Naive thymus-derived CD4-positive, alpha-beta T cell (primary cell): ENCODE data around the gene SSPN. TPM values are rescaled to one million over a fixed set of nuclear protein-coding genes. Genes with fewer than 3 reads are reported as not detected.
"Not testable (repeated sequence)": the region's sequence is repeated elsewhere in the genome, so short reads cannot be mapped to it uniquely, and the experiment has no call there.

Source experiments
- ATAC-seq: fragments of 150-1000 bp; cut with Tn5 transposase; 2 replicates; pipeline ENCODE4 v1.10.0; 2021; ENCODE audit warnings: mild to moderate bottlenecking, moderate library complexity
- CTCF ChIA-PET: fragments of 350-600 bp; sonication (Branson Sonifier 250); formaldehyde crosslinking; loops from one replicate; lab custom pipeline; 2021; ENCODE audit warnings: antibody characterized with exemption; lab: Charles Lee
- POLR2A ChIA-PET: fragments of 350-600 bp; sonication (Branson Sonifier 250); formaldehyde crosslinking; loops from one replicate; lab custom pipeline; 2021; ENCODE audit warnings: antibody characterized with exemption, inconsistent platforms; lab: Charles Lee
- DNase-seq, 9 donors: peaks; one replicate each; pipeline versions ENCODE4 v3.0.0 to v3.0.0-alpha.2; 2020 to 2022; ENCODE audit warnings: mixed read lengths in 1 of 9
- H3K27ac ChIP-seq: one replicate; pipeline ENCODE4 v1.7.0; 2013; ENCODE audit warnings: mild to moderate bottlenecking, low read depth, low read length, moderate library complexity
- H3K27me3 ChIP-seq, 2 donors: one replicate each; pipeline ENCODE4 v1.7.0; 2013; ENCODE audit warnings: low read length in 2 of 2, mild to moderate bottlenecking in 2 of 2, moderate library complexity in 2 of 2; ENCODE audit not compliant: control insufficient read depth in 2 of 2, insufficient read depth in 2 of 2
- H3K36me3 ChIP-seq, 3 experiments: 1 replicate in 2 of 3; 2 replicates in 1 of 3; pipeline ENCODE4 v1.7.0; 2013; ENCODE audit warnings: low read length in 3 of 3, mild to moderate bottlenecking in 3 of 3, moderate library complexity in 1 of 3; ENCODE audit not compliant: insufficient read depth in 3 of 3, control insufficient read depth in 2 of 3
- H3K4me1 ChIP-seq, 2 donors: one replicate each; pipeline ENCODE4 v1.7.0; 2013; ENCODE audit warnings: low read length in 2 of 2, mild to moderate bottlenecking in 2 of 2, moderate library complexity in 1 of 2; ENCODE audit not compliant: control insufficient read depth in 2 of 2, insufficient read depth in 2 of 2
- H3K4me3 ChIP-seq: 2 replicates; pipeline ENCODE4 v1.7.0; 2013; ENCODE audit warnings: mild to moderate bottlenecking, low read length
- H3K9me3 ChIP-seq, 3 experiments: 1 replicate in 2 of 3; 2 replicates in 1 of 3; pipeline ENCODE4 v1.7.0; 2013; ENCODE audit warnings: low read length in 3 of 3; ENCODE audit not compliant: control insufficient read depth in 2 of 3
- H3K27ac Mint-ChIP-seq, 9 donors: one replicate each; pipeline ENCODE4 v1.8.0; 2020 to 2022; ENCODE audit warnings: mixed read lengths in 9 of 9, mild to moderate bottlenecking in 8 of 9, moderate library complexity in 5 of 9, inconsistent platforms in 2 of 9
- H3K27me3 Mint-ChIP-seq, 5 donors: one replicate each; pipeline ENCODE4 v1.8.0; 2021 to 2022; ENCODE audit warnings: mixed read lengths in 5 of 5, mild to moderate bottlenecking in 1 of 5
- H3K36me3 Mint-ChIP-seq, 5 donors: one replicate each; pipeline ENCODE4 v1.8.0; 2020 to 2022; ENCODE audit warnings: mixed read lengths in 5 of 5, mild to moderate bottlenecking in 3 of 5, inconsistent platforms in 1 of 5
- H3K4me1 Mint-ChIP-seq, 7 donors: one replicate each; pipeline ENCODE4 v1.8.0; 2020 to 2022; ENCODE audit warnings: mixed read lengths in 7 of 7, mild to moderate bottlenecking in 3 of 7, inconsistent platforms in 1 of 7
- H3K4me3 Mint-ChIP-seq, 10 donors: one replicate each; pipeline ENCODE4 v1.8.0; 2020 to 2022; ENCODE audit warnings: mild to moderate bottlenecking in 10 of 10, mixed read lengths in 10 of 10, moderate library complexity in 6 of 10, inconsistent platforms in 2 of 10
- H3K9me3 Mint-ChIP-seq, 11 donors: one replicate each; pipeline ENCODE4 v1.8.0; 2020 to 2022; ENCODE audit warnings: mixed read lengths in 11 of 11, mild to moderate bottlenecking in 4 of 11, inconsistent platforms in 1 of 11, moderate library complexity in 1 of 11
- intact Hi-C, 2 donors: fragments of 100-400 bp; cut with micrococcal nuclease; formaldehyde crosslinking; loops; one replicate each; pipeline ENCODE4 v1.15.1; 2023
- polyA plus RNA-seq, 2 donors: library from polyadenylated mRNA; unstranded; fragments of 300-500 nt; fragmentation: Illumina TruSeq; gene quantifications; one replicate each; pipeline ENCODE4 v1.2.3, GENCODE V29; 2021
- total RNA-seq, 6 experiments: library from RNA in 5 of 6; stranded (reverse) in 5 of 6; gene quantifications; 1 replicate in 5 of 6; 2 replicates in 1 of 6; pipeline ENCODE4 v1.2.3 and lab custom pipeline; 2021 to 2026

Gene SSPN
- total and polyA plus RNA-seq, 7 experiments from 2014 or later: 0.22 to 0.34 TPM; not detected in 5

DNA sequence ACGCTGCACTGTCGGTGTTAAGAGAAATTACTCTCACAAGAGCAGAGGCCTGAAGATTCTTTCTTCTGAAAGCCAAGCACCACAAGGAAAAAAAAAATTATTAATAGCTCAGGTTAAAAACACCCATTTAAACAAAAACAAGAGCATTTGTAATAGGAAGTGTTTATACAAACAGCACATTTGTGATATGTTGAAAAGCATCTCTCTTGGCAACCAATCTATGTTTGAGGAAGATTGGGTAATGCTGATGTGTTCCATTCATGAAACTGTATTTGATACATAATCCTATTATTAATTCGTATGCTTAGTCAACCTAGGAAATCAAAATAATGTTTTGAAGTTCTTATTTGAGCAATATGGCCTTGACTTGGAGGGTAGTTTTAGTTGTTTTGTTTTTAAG, 36.5 kb downstream of the SSPN start:
- Histone ChIP-seq H3K27me3 (no peaks in the 10 kb centered on the region), H3K4me3 (no peak overlapping the region)

DNA sequence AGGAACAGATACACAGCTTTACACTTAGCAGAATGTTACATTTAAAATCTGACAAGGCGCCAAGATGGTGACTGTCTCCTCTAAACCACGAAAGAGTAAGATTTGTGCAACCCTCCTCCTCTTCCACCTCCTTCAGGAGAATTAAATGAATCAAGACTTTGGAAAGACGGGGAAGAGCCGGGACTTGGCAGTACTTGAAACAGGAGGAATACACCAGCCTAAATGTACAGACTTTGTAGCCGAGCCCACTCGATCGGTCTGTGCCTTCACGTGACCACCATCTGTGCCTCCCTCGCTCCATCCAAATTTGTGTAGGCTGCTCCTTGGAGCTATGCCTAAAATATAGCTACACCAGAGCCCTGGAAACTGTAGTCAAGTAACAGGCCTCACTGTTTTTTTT, 38.3 kb downstream of the SSPN start:
- no peak for DNase-seq
- Mint-ChIP-seq H3K4me1 (no peaks in the 10 kb centered on the region), H3K4me3 (no peak overlapping the region), H3K9me3 (peaks cover 0 to 7% (median 0%) of the 10 kb centered on the region in 11 donors), H3K36me3 (no peaks in the 10 kb centered on the region), H3K27me3 (peaks cover 9 to 43% (median 23%) of the 10 kb centered on the region in 5 donors), H3K27ac (no peak overlapping the region)
- Histone ChIP-seq H3K36me3 (no peaks in the 10 kb centered on the region), H3K4me1 (no peaks in the 10 kb centered on the region), H3K4me3 (no peak overlapping the region), H3K27ac (no peak overlapping the region), H3K27me3 (no peaks in the 10 kb centered on the region), H3K9me3 (no peaks in the 10 kb centered on the region)
- intact Hi-C loops: no loop called here
- CTCF ChIA-PET: no interaction called here
- ATAC-seq: no peak
- POLR2A ChIA-PET: no interaction called here

More for the DNA sequence above, 36.5 kb downstream of the SSPN start:
- ChIA-PET CTCF (no interaction called here), POLR2A (no interaction called here)
- Histone ChIP-seq H3K27ac (no peak overlapping the region), H3K4me1 (no peaks in the 10 kb centered on the region), H3K36me3 (no peaks in the 10 kb centered on the region), H3K9me3 (no peaks in the 10 kb centered on the region)
- no peak for DNase-seq
- Mint-ChIP-seq H3K4me3 (no peak overlapping the region), H3K27me3 (peaks cover 24 to 40% (median 26%) of the 10 kb centered on the region in 5 donors), H3K36me3 (peaks cover 0 to 5% (median 0%) of the 10 kb centered on the region in 5 donors), H3K27ac (no peak overlapping the region), H3K4me1 (peaks cover 0 to 7% (median 0%) of the 10 kb centered on the region in 7 donors), H3K9me3 (peaks cover 0 to 7% (median 0%) of the 10 kb centered on the region in 11 donors)
- no peak for ATAC-seq
- intact Hi-C loops: no loop called here

DNA sequence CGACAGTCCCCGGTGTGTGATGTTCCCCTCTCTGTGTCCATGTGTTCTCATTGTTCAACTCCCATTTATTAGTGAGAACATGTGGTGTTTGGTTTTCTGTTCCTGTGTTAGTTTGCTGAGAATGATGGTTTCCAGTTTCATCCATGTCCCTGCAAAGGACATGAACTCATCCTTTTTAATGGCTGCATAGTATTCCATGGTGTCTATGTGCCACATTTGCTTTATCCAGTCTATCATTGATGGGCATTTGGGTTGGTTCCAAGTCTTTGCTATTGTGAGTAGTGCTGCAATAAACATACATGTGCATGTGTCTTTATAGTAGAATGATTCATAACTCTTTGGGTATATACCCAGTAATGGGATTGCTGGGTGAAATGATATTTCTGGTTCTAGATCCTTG, 40.1 kb downstream of the SSPN start:
- CTCF ChIA-PET, H3K36me3 Mint-ChIP-seq, H3K9me3 Mint-ChIP-seq: not testable (repeated sequence)

DNA sequence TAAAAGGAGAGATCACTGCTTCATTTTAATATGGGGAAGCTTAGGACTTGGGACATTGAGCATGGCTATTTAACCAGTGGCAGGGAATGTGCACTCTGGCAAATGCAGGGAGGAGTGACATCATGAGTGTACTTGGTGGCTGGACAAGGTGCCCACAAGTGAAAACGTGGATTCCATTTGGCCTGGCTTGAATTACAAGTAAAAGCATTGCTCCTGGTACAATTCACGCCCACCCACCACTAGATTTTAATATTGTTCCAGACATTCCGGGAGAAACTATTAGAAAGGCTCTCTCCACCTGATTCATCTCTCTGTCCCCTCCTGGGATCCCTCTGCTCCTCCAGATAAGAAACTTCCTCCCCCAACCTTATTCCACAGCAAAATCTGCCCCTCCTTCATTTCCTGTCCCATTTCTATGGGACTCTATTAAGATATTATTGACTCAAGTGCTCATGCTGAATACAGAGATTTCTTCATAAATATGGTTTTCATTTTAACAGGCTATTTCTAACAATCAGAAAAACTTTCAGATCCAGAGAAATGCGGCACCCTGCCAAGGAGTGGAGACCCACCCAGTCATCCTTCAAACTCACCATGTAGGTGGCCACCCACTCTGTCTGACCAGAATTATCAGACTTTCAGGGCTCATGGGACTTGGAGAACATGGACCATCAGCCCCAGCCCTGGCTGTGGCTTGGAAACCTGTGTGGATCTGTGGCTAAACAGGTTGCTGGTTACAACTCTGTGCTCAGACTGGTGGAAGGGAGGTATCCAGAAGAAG, 43.2 kb downstream of the SSPN start:
- H3K4me3 Mint-ChIP-seq: no peak overlapping the region
- H3K27me3 Mint-ChIP-seq: peaks cover 8 to 40% (median 25%) of the 10 kb centered on the region in 5 donors
- H3K36me3 Mint-ChIP-seq: no peaks in the 10 kb centered on the region
- DNase-seq: no peak
- ATAC-seq: no peak
- ChIA-PET CTCF (no interaction called here), POLR2A (no interaction called here)
- H3K36me3 ChIP-seq: no peaks in the 10 kb centered on the region
- H3K27me3 ChIP-seq: no peaks in the 10 kb centered on the region
- H3K4me1 ChIP-seq: no peaks in the 10 kb centered on the region
- no peaks in the 10 kb centered on the region for H3K4me1 Mint-ChIP-seq
- no peak overlapping the region for H3K27ac ChIP-seq
- peaks cover 0 to 7% (median 0%) of the 10 kb centered on the region in 11 donors for H3K9me3 Mint-ChIP-seq
- intact Hi-C loops: no loop called here
- H3K27ac Mint-ChIP-seq: no peak overlapping the region
- H3K9me3 ChIP-seq: no peaks in the 10 kb centered on the region
- H3K4me3 ChIP-seq: no peak overlapping the region

More for the DNA sequence above, 40.1 kb downstream of the SSPN start:
- H3K4me3 ChIP-seq, H3K27ac ChIP-seq, H3K4me1 ChIP-seq, ATAC-seq, H3K27ac Mint-ChIP-seq, intact Hi-C loops, H3K4me3 Mint-ChIP-seq, H3K36me3 ChIP-seq, H3K9me3 ChIP-seq, H3K4me1 Mint-ChIP-seq, H3K27me3 ChIP-seq, DNase-seq, POLR2A ChIA-PET: not testable (repeated sequence)
- H3K27me3 Mint-ChIP-seq: peaks cover 7 to 51% (median 24%) of the 10 kb centered on the region in 5 donors

DNA sequence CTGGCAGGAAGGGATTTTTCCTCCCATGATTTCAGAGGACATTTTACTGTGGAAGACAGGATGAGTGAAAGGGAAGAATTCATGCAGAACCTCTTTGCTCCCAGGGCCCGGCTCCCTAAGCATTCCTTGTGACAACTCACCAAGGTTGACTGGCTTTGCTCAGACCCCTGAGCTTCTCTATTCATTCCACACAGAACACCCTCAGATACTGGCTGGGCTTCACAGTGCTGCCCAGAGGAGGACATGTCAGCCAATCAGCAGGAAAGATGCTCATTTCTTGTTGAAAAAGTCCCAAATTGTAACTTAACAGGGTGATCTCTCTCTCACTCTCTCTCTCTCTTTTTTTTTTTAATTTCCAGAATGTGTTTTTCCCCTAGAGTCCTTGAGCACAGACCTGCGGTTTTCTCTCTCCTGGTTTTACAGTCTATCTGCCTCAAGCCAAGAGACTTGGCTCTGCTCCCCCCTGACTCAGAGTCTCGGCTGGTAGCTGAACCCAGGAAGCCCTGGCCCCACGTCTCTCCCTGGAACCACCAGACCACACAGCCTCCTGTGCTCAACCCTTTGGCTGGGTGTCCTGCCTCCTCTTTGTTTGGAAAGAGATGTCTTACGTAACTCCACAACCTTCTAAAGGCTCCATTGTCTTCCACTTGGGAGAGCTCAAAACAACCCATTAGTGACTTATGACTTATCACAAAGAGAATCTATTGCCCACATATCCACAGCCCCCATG, 43.9 kb downstream of the SSPN start:
- intact Hi-C loops: no loop called here
- Histone ChIP-seq H3K36me3 (no peaks in the 10 kb centered on the region), H3K4me3 (no peak overlapping the region), H3K27me3 (no peaks in the 10 kb centered on the region), H3K9me3 (no peaks in the 10 kb centered on the region), H3K4me1 (no peaks in the 10 kb centered on the region), H3K27ac (no peak overlapping the region)
- ChIA-PET POLR2A (no interaction called here), CTCF (no interaction called here)
- ATAC-seq (no peak), DNase-seq (no peak)
- Mint-ChIP-seq H3K4me3 (no peak overlapping the region), H3K27me3 (peaks cover 8 to 40% (median 28%) of the 10 kb centered on the region in 5 donors), H3K27ac (no peak overlapping the region), H3K9me3 (peaks cover 0 to 7% (median 0%) of the 10 kb centered on the region in 11 donors), H3K4me1 (no peaks in the 10 kb centered on the region), H3K36me3 (no peaks in the 10 kb centered on the region)

DNA sequence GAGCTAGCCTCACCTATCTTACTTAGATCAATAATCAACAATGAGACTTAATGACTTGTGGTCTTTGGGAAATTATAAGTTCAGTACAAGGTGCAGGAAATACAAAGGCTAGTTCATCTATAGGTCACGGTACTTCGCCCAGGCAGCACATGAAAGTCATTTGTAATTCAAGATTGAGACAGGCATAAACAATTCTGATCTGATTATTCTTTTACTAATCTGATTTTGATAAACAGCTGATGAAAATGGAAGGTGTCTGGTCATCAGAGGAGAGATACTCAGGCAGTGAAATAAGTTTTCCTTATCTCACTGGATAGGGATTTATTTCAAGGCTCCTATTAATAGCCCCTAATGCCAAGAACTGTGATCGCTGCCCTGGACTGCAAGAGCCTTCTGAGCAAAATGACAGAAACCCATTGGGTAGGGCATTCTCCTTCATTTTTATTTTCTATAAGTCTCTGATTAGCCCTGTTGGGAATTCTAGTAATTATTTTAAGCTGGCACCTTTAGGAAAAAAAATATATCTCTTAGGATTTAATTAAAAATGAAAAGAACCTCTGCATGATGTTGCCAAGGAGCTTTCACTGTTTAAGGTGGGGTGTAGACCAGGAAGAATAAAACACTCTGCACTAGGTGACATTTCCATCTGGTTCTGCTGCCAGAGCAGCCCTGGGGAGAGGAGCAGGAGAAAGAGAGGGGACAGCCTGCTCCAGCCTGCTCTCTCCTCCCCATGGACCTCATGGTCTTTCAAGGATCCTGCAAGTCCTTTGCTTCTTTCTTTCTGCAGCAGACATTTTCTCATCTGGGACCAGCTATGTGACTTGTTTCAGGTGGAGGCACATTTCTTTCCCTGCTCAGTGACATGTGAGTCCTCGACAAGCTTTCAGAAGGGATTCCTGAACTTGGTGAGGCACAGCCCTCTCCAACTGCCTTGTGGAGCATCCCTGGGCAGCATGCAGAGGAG, 44.8 kb downstream of the SSPN start:
- H3K27ac Mint-ChIP-seq: no peak overlapping the region
- no peaks in the 10 kb centered on the region for H3K9me3 ChIP-seq
- no peak overlapping the region for H3K4me3 Mint-ChIP-seq
- no peaks in the 10 kb centered on the region for H3K4me1 ChIP-seq
- intact Hi-C loops: no loop called here
- ATAC-seq (no peak), DNase-seq (no peak)
- CTCF ChIA-PET: no interaction called here
- H3K27me3 ChIP-seq: no peaks in the 10 kb centered on the region
- H3K27me3 Mint-ChIP-seq: peaks cover 8 to 40% (median 28%) of the 10 kb centered on the region in 5 donors
- H3K4me3 ChIP-seq: no peak overlapping the region
- H3K4me1 Mint-ChIP-seq: no peaks in the 10 kb centered on the region
- peaks cover 0 to 7% (median 0%) of the 10 kb centered on the region in 11 donors for H3K9me3 Mint-ChIP-seq
- H3K36me3 ChIP-seq: no peaks in the 10 kb centered on the region
- H3K27ac ChIP-seq: no peak overlapping the region
- POLR2A ChIA-PET: no interaction called here
- no peaks in the 10 kb centered on the region for H3K36me3 Mint-ChIP-seq
